ENCODE measurements around the gene SDF4.

The SDF4 gene

GRCh38 chr1:1215080-1215676, 16.6 kb downstream of the SDF4 start:
- H3K27ac ChIP-seq (ENCODE audit: low read length) = no peak overlapping the region
- no peak overlapping the region for H3K4me3 ChIP-seq (ENCODE audit: low read depth in 1 of 2, low read length in 2 of 2)
- H3K9me3 ChIP-seq (ENCODE audit: control insufficient read depth in 1 of 2, low read length in 2 of 2) = no peaks in the 10 kb centered on the region
- no peaks in the 10 kb centered on the region for H3K27me3 ChIP-seq (ENCODE audit: low read depth, low read length)
- H3K36me3 ChIP-seq (ENCODE audit: control insufficient read depth in 1 of 2, insufficient read depth in 2 of 2, low read length in 2 of 2) = peaks cover 9 to 38% of the 10 kb centered on the region in 2 donors
- no peaks in the 10 kb centered on the region for H3K4me1 ChIP-seq (ENCODE audit: control insufficient read depth in 1 of 2, insufficient read depth in 2 of 2, low read length in 2 of 2)

GRCh38 chr1:1213345-1214265, 18.2 kb downstream of the SDF4 start, which contains the start of gene TNFRSF4:
Gene TNFRSF4, minus strand, starts transcription at chr1:1214153. Its CDS starts 26 bp downstream, at chr1:1214127.
- Histone ChIP-seq H3K9me3 (ENCODE audit: control insufficient read depth in 1 of 2, low read length in 2 of 2) (no peaks in the 10 kb centered on the region), H3K4me1 (ENCODE audit: control insufficient read depth in 1 of 2, insufficient read depth in 2 of 2, low read length in 2 of 2) (no peaks in the 10 kb centered on the region), H3K36me3 (ENCODE audit: control insufficient read depth in 1 of 2, insufficient read depth in 2 of 2, low read length in 2 of 2) (peaks cover 9 to 24% of the 10 kb centered on the region in 2 donors), H3K27me3 (ENCODE audit: low read depth, low read length) (no peaks in the 10 kb centered on the region), H3K4me3 (ENCODE audit: low read depth in 1 of 2, low read length in 2 of 2) (no peak within 1 kb of the TSS), H3K27ac (ENCODE audit: low read length) (no peak within 1 kb of the TSS)

- Histone ChIP-seq H3K27ac (ENCODE audit: low read length) (no peak overlapping the region), H3K9me3 (ENCODE audit: control insufficient read depth in 1 of 2, low read length in 2 of 2) (no peaks in the 10 kb centered on the region), H3K27me3 (ENCODE audit: low read depth, low read length) (no peaks in the 10 kb centered on the region), H3K4me3 (ENCODE audit: low read depth in 1 of 2, low read length in 2 of 2) (peak overlapping the region in 1 of 2 donors; percentile 19), H3K36me3 (ENCODE audit: control insufficient read depth in 1 of 2, insufficient read depth in 2 of 2, low read length in 2 of 2) (peaks cover 5 to 16% of the 10 kb centered on the region in 2 donors), H3K4me1 (ENCODE audit: control insufficient read depth in 1 of 2, insufficient read depth in 2 of 2, low read length in 2 of 2) (peaks cover 0 to 5% of the 10 kb centered on the region in 2 donors)
Measured at GRCh38 chr1:1212780-1213344, 18.9 kb downstream of the SDF4 start.

- peaks cover 0 to 7% of the 10 kb centered on the region in 2 donors for H3K4me1 ChIP-seq (ENCODE audit: control insufficient read depth in 1 of 2, insufficient read depth in 2 of 2, low read length in 2 of 2)
- no peak overlapping the region for H3K27ac ChIP-seq (ENCODE audit: low read length)
- H3K9me3 ChIP-seq (ENCODE audit: control insufficient read depth in 1 of 2, low read length in 2 of 2) = no peaks in the 10 kb centered on the region
- peaks cover 4 to 8% of the 10 kb centered on the region in 2 donors for H3K36me3 ChIP-seq (ENCODE audit: control insufficient read depth in 1 of 2, insufficient read depth in 2 of 2, low read length in 2 of 2)
- H3K4me3 ChIP-seq (ENCODE audit: low read depth in 1 of 2, low read length in 2 of 2) = no peak overlapping the region
- peaks cover 8% of the 10 kb centered on the region for H3K27me3 ChIP-seq (ENCODE audit: low read depth, low read length)
Measured at GRCh38 chr1:1211541-1212441, 20.0 kb downstream of the SDF4 start.

GRCh38 chr1:1210726-1211540, 20.9 kb downstream of the SDF4 start:
- H3K9me3 ChIP-seq (ENCODE audit: control insufficient read depth in 1 of 2, low read length in 2 of 2) = no peaks in the 10 kb centered on the region
- H3K4me3 ChIP-seq (ENCODE audit: low read depth in 1 of 2, low read length in 2 of 2) = no peak overlapping the region
- no peaks in the 10 kb centered on the region for H3K36me3 ChIP-seq (ENCODE audit: control insufficient read depth in 1 of 2, insufficient read depth in 2 of 2, low read length in 2 of 2)
- peaks cover 0 to 15% of the 10 kb centered on the region in 2 donors for H3K4me1 ChIP-seq (ENCODE audit: control insufficient read depth in 1 of 2, insufficient read depth in 2 of 2, low read length in 2 of 2)
- H3K27me3 ChIP-seq (ENCODE audit: low read depth, low read length) = peaks cover 10% of the 10 kb centered on the region
- no peak overlapping the region for H3K27ac ChIP-seq (ENCODE audit: low read length)

GRCh38 chr1:1208713-1209433, 22.9 kb downstream of the SDF4 start:
- Histone ChIP-seq H3K27me3 (ENCODE audit: low read depth, low read length) (peaks cover 10% of the 10 kb centered on the region), H3K4me3 (ENCODE audit: low read depth in 1 of 2, low read length in 2 of 2) (no peak overlapping the region), H3K9me3 (ENCODE audit: control insufficient read depth in 1 of 2, low read length in 2 of 2) (no peaks in the 10 kb centered on the region), H3K36me3 (ENCODE audit: control insufficient read depth in 1 of 2, insufficient read depth in 2 of 2, low read length in 2 of 2) (no peaks in the 10 kb centered on the region), H3K27ac (ENCODE audit: low read length) (no peak overlapping the region), H3K4me1 (ENCODE audit: control insufficient read depth in 1 of 2, insufficient read depth in 2 of 2, low read length in 2 of 2) (peaks cover 0 to 19% of the 10 kb centered on the region in 2 donors)

- no peaks in the 10 kb centered on the region for H3K9me3 ChIP-seq (ENCODE audit: control insufficient read depth in 1 of 2, low read length in 2 of 2)
- H3K27me3 ChIP-seq (ENCODE audit: low read depth, low read length) = peaks cover 10% of the 10 kb centered on the region
- H3K4me1 ChIP-seq (ENCODE audit: control insufficient read depth in 1 of 2, insufficient read depth in 2 of 2, low read length in 2 of 2) = peaks cover 0 to 19% of the 10 kb centered on the region in 2 donors
- no peak overlapping the region for H3K27ac ChIP-seq (ENCODE audit: low read length)
- H3K36me3 ChIP-seq (ENCODE audit: control insufficient read depth in 1 of 2, insufficient read depth in 2 of 2, low read length in 2 of 2) = no peaks in the 10 kb centered on the region
- no peak overlapping the region for H3K4me3 ChIP-seq (ENCODE audit: low read depth in 1 of 2, low read length in 2 of 2)
Measured at GRCh38 chr1:1207571-1207892, 24.3 kb downstream of the SDF4 start.

- Histone ChIP-seq H3K27me3 (ENCODE audit: low read depth, low read length) (peaks cover 10% of the 10 kb centered on the region), H3K4me1 (ENCODE audit: control insufficient read depth in 1 of 2, insufficient read depth in 2 of 2, low read length in 2 of 2) (peaks cover 0 to 19% of the 10 kb centered on the region in 2 donors), H3K4me3 (ENCODE audit: low read depth in 1 of 2, low read length in 2 of 2) (no peak overlapping the region), H3K36me3 (ENCODE audit: control insufficient read depth in 1 of 2, insufficient read depth in 2 of 2, low read length in 2 of 2) (no peaks in the 10 kb centered on the region), H3K9me3 (ENCODE audit: control insufficient read depth in 1 of 2, low read length in 2 of 2) (no peaks in the 10 kb centered on the region), H3K27ac (ENCODE audit: low read length) (no peak overlapping the region)
Measured at GRCh38 chr1:1206966-1207531, 24.8 kb downstream of the SDF4 start.

GRCh38 chr1:1206376-1206965, 25.3 kb downstream of the SDF4 start, which contains the start of gene TNFRSF18:
Gene TNFRSF18, minus strand, starts transcription at chr1:1206592. Its CDS starts 21 bp downstream, at chr1:1206571.
- Histone ChIP-seq H3K4me1 (ENCODE audit: control insufficient read depth in 1 of 2, insufficient read depth in 2 of 2, low read length in 2 of 2) (peaks cover 0 to 19% of the 10 kb centered on the region in 2 donors), H3K9me3 (ENCODE audit: control insufficient read depth in 1 of 2, low read length in 2 of 2) (no peaks in the 10 kb centered on the region), H3K4me3 (ENCODE audit: low read depth in 1 of 2, low read length in 2 of 2) (peak within 1 kb of the TSS in 1 of 2 donors; percentile 28), H3K36me3 (ENCODE audit: control insufficient read depth in 1 of 2, insufficient read depth in 2 of 2, low read length in 2 of 2) (no peaks in the 10 kb centered on the region), H3K27ac (ENCODE audit: low read length) (no peak within 1 kb of the TSS), H3K27me3 (ENCODE audit: low read depth, low read length) (peaks cover 10% of the 10 kb centered on the region)
